ENCODE data around the gene NRG2.

NRG2 gene

DNA sequence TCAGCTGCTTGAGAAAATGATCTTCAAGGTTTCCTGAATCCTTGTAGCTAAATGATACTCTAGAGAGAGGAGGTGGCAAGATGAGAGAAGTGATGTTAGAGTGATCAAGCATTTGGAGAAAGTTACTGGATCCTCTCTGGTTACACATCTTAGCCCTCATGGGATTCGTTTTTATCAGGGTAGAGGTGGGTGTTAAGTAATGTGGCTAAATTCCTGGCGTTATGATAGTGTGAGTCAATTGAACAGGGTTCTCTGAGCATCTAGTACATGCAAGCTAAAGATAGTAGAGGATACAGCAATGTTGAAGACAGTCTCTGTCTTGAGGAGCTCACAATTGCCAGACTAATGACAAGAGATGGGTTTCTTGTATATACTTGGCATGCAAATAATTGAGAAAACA is 123.8 kb downstream of the NRG2 start:
- H3K4me3 ChIP-seq (ENCODE audit: low read length): no peak overlapping the region
- no peak for DNase-seq (ENCODE audit: low read depth)
- TF ChIP-seq, protein P1, sequence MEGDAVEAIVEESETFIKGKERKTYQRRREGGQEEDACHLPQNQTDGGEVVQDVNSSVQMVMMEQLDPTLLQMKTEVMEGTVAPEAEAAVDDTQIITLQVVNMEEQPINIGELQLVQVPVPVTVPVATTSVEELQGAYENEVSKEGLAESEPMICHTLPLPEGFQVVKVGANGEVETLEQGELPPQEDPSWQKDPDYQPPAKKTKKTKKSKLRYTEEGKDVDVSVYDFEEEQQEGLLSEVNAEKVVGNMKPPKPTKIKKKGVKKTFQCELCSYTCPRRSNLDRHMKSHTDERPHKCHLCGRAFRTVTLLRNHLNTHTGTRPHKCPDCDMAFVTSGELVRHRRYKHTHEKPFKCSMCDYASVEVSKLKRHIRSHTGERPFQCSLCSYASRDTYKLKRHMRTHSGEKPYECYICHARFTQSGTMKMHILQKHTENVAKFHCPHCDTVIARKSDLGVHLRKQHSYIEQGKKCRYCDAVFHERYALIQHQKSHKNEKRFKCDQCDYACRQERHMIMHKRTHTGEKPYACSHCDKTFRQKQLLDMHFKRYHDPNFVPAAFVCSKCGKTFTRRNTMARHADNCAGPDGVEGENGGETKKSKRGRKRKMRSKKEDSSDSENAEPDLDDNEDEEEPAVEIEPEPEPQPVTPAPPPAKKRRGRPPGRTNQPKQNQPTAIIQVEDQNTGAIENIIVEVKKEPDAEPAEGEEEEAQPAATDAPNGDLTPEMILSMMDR (conservative IDR thresholded peaks at IDR 0.05; ENCODE audit: low read depth, low read length): no peak

DNA sequence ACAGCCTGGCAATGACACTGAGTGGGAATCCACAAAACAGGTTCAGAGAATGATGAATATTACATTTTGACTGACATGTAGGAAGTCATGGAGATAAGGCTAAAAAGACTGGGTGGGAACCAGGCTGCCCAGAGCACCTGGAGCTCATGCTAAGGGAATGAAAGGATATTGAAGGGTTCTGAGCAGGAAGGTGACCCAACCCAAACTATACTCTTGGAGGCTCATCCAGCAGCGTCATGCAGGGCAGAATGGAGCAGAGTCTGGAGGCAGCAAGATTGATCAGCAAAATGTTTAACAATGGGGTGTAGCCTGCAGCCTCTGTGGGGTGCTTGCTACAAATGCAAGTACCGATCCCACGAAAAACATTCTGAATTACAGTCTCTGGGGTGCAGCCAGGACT is 127.3 kb downstream of the NRG2 start:
- no peak for DNase-seq (ENCODE audit: low read depth)
- no peak overlapping the region for H3K4me3 ChIP-seq (ENCODE audit: low read length)
- TF ChIP-seq, protein P1 (conservative IDR thresholded peaks at IDR 0.05; ENCODE audit: low read depth, low read length): no peak

DNA sequence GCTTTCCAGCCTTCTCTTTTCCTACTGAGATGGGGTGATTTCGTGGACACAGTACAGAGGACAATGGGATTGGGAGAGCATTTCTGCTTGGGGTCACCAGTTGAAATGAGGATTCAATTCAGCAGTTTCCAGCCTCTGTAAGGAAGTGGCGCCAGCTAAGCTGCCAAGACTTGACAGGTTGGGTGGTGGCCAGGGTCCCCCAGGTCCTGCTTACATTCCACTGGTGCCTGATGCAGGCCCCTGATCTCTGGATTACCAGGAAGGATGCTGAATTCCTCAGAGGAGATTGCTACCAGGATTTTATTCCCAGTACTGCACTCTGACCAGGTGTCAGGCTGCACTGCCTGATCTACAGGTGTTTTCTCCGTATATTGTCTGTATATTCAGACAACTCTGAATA is 127.8 kb downstream of the NRG2 start:
- no peak overlapping the region for H3K4me3 ChIP-seq (ENCODE audit: low read length)
- no peak for DNase-seq (ENCODE audit: low read depth)
- TF ChIP-seq, protein P1 (conservative IDR thresholded peaks at IDR 0.05; ENCODE audit: low read depth, low read length): no peak

DNA sequence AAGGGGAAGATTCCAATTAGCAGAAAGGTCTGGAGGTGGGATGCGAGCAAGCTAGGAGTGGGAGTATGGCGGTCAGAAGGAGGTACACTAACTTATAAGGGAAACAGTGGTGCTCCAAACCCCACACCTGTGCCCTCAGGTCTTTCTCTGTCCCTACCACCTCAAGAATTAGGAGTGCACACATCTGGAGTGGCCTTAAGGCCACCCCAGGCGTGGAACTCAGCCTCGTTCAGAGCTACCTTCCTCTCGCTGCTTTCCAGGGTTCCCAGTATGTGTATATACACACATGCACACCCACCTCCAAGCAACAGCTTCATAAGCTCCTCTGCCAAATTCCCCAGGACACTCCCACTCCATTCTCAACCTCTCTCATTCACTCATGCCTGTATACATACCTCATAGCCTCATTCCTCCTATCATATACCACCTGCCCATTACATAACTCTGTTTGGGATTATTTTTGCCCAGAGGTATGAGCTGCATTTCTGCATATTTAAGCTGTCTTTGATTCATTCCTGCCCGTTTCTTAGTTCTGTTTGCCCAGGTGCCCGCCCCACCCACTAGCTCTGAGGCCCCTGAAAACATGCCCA is 128.8 kb downstream of the NRG2 start:
- TF ChIP-seq, protein P1 (conservative IDR thresholded peaks at IDR 0.05; ENCODE audit: low read depth, low read length): no peak
- no peak overlapping the region for H3K4me3 ChIP-seq (ENCODE audit: low read length)
- DNase-seq (ENCODE audit: low read depth): no peak

DNA sequence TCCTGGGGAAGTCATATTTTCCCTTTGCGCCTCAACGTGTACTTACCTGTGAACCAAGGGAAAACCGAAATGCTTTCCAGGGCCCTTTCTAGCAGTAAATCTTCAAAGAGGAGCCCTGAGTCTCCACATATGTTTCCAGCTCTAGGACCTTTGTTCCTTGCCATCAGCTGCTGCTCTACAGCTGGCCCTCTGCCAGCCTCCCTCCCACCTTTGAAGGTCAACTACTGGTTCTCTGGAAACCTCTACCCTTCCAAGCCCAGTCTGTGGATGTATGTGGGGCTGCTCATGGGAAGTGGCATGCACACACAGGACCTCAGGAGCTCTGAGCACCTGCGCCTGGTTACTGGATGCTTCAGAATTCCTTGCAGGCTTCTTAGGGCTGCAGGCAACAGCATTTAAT is 130.3 kb downstream of the NRG2 start:
- TF ChIP-seq, protein P1 (conservative IDR thresholded peaks at IDR 0.05; ENCODE audit: low read depth, low read length): no peak
- no peak for DNase-seq (ENCODE audit: low read depth)
- H3K4me3 ChIP-seq (ENCODE audit: low read length): no peak overlapping the region

DNA sequence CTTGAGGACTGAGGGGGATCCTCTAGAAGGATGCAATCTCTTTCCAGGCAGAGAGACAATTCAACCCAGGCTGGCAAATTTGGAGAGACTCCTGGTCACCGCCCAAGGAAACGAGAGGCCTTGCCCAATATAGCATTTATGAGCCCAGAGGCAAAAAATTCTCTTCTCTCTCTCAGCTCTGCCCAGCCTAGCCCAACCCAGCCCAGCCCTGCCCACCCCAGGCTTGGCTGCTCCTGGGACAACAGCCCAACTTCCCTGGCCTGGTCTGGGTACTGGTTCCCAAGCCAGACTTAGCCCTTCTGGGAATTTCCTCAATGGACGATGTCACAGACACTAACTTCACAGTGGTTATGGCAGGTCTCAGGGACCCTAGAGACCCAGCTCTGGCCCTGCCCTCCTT is 130.9 kb downstream of the NRG2 start:
- DNase-seq (ENCODE audit: low read depth): no peak
- H3K4me3 ChIP-seq (ENCODE audit: low read length): no peak overlapping the region
- TF ChIP-seq, protein P1 (conservative IDR thresholded peaks at IDR 0.05; ENCODE audit: low read depth, low read length): no peak

DNA sequence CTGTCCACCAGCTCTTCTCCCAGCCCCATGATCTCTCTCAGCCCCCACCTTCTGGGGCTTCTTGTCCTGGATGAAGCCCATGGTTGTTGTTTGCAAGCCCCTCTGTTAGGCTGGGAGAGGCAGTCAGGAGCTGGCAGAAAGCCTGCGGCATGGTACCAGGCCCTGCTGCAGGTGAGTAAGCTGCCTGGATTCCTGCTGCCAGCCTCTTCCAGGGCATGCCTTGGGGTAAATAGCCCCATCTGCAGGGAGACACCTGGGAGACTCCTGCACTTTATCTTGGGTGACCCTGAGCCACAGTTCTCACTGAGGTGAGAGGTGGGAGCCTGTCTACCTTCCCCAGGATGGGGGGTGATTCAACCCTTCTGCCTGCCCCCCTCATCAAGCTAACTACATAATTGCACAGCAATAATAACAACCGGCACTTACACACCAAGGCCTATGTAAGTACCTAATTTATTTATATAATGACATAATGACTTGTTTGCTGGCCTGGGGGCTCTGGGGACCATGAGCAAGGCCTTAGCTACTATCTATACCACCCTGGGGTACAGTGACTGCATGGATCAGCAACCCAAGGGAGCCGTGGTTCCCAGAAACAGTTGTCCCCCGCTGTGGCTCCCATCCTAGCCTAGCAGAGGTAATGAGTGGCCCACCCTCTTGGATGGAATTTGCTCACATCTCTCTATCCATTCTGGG is 131.5 kb downstream of the NRG2 start:
- no peak for DNase-seq (ENCODE audit: low read depth)
- TF ChIP-seq, protein P1 (conservative IDR thresholded peaks at IDR 0.05; ENCODE audit: low read depth, low read length): no peak
- no peak overlapping the region for H3K4me3 ChIP-seq (ENCODE audit: low read length)
